NAMALWA (cell line): ENCODE measurements around the gene GHRH.

Experiments
- DNase-seq: peaks from one replicate; pipeline ENCODE4 v3.0.0-alpha.2; 2015; ENCODE audit warnings: low spot score

The GHRH gene

DNA sequence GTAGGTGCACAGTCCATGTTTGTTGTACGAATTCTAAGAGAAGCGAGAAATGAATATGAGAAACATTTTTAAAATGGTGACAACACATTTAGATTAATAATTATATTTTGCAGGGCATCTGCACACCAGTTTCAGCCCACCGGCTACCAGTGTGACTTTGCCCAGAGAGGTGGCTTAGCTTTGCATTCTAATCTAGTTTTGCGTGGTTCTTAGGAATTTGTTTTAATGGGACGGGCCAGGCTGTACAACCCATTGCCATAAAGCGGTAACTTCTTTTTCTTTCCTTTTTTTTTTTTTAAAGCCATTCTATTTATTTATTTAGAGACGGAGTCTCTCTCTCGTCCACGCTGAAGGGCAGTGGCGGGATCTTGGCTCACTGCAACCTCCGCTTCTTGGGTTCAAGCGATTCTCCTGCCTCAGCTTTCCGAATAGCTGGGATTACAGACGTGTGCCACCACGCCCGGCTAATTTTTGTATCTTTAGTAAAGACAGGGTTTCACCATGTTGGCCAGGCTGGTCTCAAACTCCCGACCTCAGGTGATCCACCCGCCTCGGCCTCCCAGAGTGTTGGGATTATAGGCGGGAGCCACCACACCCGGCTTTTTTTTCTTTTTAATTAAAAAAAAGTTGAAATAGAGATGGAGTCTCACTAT lies 28.7 kb upstream of the GHRH start:
- DNase-seq = no peak

GRCh38 chr20:37288091-37288490 lies 26.5 kb upstream of the GHRH start:
- no peak for DNase-seq

GRCh38 chr20:37285664-37286374 lies 24.2 kb upstream of the GHRH start:
- no peak for DNase-seq

GRCh38 chr20:37284691-37285161 lies 23.1 kb upstream of the GHRH start:
- DNase-seq = no peak

GRCh38 chr20:37283530-37284195 lies 22.0 kb upstream of the GHRH start:
- no peak for DNase-seq

GRCh38 chr20:37282556-37282955 lies 20.9 kb upstream of the GHRH start:
- no peak for DNase-seq

DNA sequence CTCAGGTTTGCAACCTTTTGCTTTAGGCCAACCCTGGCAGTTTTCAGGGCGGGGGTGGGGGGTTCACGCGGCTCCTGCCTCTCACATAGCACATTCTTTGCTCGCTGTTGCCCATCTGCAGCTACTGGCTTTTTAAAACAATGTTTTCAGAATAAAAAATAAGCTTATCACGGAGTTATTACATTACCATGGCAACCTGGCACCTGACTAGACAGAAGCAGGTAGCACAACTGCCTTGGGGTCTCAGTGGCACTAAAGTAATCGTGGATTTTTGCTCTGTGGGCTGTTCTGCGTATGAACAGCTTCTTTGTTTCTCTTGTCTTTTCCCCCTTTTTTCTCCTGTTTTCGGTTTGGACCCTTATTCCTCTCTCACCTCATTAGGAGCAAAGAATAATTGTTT lies 18.8 kb upstream of the GHRH start:
- DNase-seq = no peak

GRCh38 chr20:37279820-37280219 lies 18.2 kb upstream of the GHRH start:
- DNase-seq = no peak

- DNase-seq = no peak
These were observed 17.5 kb upstream of the GHRH start for GRCh38 chr20:37278966-37279590.

DNA sequence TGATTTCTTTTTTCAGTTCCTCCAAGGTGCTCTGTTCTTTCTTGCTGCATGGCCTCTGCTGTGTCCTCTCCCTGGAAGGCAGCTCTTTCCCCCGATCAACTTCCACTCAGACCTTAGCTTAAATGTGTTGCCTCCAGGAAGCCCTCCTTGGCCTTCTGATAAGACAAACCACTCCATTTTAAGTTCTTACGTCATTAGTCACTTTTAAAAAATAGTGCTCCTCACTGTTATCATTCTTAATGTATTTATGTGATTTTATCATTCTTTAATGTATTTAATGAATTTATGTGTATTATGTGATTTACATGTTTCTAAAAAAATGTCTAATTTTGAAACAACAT lies 15.6 kb upstream of the GHRH start:
- peak; percentile 39 for DNase-seq

DNA sequence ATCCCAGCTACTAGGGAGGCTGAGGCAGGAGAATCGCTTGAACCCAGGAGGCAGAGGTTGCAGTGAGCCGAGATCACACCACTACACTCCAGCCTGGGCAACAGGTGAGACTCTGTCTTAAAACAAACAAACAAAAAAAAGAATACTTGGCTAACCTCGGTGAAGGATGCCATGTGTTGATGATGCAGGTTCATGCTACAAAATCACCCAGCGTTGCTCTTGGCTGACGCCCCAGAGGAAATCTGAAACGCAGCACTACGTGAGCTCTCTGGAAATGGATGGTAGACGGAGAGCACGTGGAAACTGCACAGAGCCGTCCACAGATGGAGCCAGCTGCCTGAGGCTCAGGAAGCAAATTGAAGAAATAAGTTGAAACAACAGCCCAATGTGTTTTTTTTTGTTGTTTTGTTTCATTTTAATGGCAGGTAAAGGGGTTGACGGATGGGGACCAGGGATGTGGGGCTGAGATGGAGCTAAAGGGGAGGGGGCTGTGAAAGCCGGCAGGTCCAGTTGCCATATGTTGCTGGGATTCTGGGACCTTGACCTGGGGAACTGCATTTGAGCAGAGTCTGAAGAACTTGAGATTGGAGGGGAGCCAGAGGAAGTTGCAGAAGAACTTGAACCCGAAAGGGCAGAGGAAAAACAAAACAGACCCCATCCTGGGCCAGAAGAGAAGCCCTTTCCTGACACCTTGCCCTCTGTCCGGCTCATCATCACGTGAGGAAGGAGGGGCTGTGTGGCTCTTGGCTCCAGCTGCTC lies 15.1 kb upstream of the GHRH start:
- DNase-seq = no peak

DNA sequence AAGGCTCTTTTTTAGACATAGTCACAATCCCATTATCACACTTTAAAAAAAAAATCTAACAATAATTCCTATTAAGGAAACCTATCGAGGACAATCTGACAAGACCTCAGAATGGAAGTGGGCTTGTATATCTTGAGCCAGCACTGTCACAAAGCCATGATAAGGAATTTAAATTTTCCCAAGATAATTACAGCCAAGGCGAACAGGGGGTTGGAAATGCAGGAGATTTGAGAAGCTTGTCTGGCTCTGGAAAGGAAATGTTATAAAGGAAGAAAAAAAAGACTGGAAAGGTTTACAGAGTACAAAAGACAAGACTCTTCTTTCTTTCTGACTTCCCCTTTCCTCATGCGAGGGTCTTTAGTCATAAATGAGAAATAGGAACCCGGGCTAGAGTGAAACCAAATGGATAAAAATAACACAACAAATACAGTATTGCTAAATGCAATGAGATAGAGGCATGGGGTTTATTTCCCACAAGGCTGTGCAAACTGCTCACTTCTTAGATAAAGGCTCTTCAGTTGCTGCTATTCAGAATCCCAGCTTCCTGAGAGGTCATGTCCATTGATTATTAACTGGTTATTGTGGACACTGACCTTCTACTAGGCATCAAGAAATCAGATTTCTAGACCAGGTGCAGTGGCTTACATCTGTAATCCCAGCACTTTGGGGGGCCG lies 13.4 kb upstream of the GHRH start:
- DNase-seq = peak; percentile 45

DNA sequence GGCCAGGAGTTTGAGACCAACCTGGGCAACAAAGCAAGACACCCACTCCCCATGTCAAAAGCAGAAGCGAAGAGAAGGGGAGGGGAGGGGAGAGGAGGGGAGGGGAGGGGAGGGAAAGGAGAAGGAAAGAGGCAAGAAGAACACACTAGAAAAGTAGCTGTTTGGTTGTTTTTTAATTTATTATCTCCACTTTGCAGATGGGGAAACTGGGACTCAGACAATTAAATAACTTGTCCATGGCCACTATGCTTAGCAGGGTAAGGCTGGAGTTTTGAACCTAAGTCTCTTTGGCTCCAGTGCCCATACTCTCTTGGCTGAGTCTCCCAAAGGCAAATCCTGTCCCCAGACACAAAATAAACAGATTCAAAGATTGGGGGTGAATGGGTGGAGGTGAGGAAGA lies 12.4 kb upstream of the GHRH start:
- DNase-seq = no peak

DNA sequence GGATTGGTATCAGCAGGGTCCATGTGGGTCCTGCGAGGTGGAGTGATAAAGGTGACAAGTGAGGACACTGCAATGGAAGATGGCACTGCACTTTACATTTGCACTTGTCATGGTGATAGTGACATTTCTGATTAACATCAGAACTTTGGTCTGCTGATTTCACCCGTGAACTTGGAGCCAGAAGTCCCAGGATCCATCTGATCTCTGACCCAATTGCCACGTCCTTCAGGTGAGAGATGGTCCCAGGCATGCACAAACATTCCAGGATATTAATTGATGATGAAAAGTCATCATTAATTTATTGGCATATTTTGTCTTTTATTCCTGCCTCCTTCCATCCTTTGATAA lies 9.8 kb upstream of the GHRH start:
- DNase-seq = no peak

GRCh38 chr20:37270576-37271420 lies 9.2 kb upstream of the GHRH start:
- DNase-seq = peak; percentile 24

- DNase-seq = no peak
These were observed 6.2 kb upstream of the GHRH start for GRCh38 chr20:37267667-37268313.

GRCh38 chr20:37266940-37267666 lies 5.5 kb upstream of the GHRH start:
- DNase-seq = no peak

- DNase-seq = peak; percentile 26
These were observed 3.5 kb upstream of the GHRH start for GRCh38 chr20:37265152-37265551.

DNA sequence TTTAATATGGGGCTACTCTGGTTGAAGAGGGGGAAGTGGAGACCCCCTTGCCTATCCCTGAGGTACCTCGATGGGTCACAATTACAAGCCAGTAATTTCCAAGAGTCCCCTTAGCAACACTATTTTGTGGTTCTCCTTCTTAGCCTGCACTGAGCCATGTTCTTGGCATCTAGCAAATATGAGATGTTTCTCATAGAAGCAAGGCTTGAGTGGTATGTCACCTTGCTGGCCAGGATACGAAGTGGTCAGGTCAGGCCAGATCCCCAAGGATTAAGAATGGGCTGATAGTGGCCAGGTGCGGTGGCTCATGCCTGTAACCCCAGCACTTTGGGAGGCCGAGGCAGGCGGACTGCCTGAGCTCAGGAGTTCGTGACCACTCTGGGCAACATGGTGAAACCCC lies 2.1 kb upstream of the GHRH start:
- DNase-seq = no peak

DNA sequence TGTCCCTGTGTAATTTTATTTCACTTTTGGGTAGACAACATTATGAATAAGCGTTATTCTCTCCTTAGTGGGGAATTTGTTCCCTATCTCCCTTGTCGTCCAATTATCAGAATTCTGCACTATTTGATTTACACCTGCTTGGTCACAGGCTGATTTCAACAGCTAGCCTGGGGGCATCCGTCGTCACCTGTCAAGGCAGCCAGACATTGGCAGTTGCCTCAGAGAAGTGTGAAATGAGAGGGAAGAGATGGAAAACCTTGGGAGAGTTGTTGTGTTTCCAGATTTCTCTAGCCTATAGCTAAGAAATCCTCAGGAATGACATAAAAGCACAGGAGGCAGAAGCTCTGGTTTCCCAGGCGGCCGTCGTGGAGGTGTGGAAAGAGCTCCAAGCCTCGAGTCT lies 891 bp upstream of the GHRH start:
- no peak for DNase-seq
